Measurements from ENCODE around the gene FTO.

GRCh38 chr16:53686710-53687109 lies 17.2 kb upstream of the FTO start:
- TF ChIP-seq CTCF (IDR thresholded peaks at IDR 0.05; ENCODE audit: poor library complexity), result no peak
- no peak for TF ChIP-seq EZH2phosphoT487 (IDR thresholded peaks at IDR 0.05; ENCODE audit: low read depth, severe bottlenecking, unreplicated experiment)

Data from hepatocyte (in vitro differentiated cells).